ENCODE results near the gene SPOP.

- TF ChIP-seq CTCF (IDR thresholded peaks at IDR 0.05; ENCODE audit: borderline replicate concordance, extremely low read depth, low read length, poor library complexity, severe bottlenecking), result no peak
- no peak for TF ChIP-seq EZH2 (IDR thresholded peaks at IDR 0.05; ENCODE audit: borderline replicate concordance, low read depth, low read length, severe bottlenecking)
Measured at GRCh38 chr17:49670641-49671040, 7.3 kb downstream of the SPOP start.
